GM12872 (cell line): ENCODE results near the gene GIT1.

ENCODE experiments used
- TF ChIP-seq, protein P1 (sequence below): IDR thresholded peaks from 3 replicates; pipeline ENCODE4 v1.5.1; 2011; ENCODE audit warnings: low read depth, mild to moderate bottlenecking, low read length, moderate library complexity; ENCODE audit not compliant: insufficient read depth

GIT1 gene

DNA sequence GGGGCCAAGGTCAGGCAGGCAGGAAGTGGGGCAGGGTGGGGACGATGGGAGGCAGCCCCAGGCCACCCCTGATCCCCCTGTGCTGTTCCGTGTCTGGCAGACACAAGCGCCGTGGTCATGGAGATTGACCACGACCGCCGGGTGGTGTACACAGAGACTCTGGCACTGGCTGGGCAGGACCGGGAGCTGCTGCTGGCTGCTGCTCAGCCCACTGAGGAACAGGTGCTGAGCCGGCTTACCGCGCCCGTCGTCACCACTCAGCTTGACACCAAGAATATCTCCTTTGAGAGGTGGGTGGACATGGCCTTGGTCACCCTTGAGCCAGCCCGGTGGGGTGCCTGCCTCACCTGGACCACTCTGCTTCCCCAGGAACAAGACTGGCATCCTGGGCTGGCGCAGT, 19.5 kb upstream of the GIT1 start:
- TF ChIP-seq, protein P1, sequence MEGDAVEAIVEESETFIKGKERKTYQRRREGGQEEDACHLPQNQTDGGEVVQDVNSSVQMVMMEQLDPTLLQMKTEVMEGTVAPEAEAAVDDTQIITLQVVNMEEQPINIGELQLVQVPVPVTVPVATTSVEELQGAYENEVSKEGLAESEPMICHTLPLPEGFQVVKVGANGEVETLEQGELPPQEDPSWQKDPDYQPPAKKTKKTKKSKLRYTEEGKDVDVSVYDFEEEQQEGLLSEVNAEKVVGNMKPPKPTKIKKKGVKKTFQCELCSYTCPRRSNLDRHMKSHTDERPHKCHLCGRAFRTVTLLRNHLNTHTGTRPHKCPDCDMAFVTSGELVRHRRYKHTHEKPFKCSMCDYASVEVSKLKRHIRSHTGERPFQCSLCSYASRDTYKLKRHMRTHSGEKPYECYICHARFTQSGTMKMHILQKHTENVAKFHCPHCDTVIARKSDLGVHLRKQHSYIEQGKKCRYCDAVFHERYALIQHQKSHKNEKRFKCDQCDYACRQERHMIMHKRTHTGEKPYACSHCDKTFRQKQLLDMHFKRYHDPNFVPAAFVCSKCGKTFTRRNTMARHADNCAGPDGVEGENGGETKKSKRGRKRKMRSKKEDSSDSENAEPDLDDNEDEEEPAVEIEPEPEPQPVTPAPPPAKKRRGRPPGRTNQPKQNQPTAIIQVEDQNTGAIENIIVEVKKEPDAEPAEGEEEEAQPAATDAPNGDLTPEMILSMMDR: no peak

DNA sequence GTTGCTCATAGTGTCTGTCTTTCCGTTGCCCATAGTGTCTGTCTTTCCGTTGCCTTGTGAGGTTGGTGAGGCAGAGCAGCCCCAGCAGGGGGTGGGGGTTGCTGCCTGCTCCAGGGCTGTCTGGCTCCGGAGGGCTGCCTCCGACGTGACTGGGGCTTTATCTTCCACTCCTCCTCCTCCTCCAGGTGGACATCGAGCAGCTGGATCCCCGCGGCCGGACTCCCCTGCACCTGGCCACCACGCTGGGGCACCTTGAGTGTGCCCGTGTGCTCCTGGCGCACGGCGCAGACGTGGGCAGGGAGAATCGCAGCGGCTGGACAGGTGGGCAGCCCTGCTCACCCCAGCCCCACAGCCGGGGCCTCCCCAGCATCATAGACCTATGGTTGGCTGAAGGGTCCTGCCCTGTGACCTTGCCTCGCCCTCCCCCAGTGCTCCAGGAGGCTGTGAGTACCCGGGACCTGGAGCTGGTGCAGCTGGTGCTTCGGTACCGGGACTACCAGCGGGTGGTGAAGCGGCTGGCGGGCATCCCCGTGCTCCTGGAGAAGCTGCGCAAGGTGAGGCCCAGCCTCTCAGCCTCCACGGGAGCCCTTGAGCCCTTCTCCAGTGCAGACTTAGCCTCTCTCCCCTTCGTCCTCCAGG, 18.2 kb upstream of the GIT1 start:
- TF ChIP-seq, protein P1: no peak

DNA sequence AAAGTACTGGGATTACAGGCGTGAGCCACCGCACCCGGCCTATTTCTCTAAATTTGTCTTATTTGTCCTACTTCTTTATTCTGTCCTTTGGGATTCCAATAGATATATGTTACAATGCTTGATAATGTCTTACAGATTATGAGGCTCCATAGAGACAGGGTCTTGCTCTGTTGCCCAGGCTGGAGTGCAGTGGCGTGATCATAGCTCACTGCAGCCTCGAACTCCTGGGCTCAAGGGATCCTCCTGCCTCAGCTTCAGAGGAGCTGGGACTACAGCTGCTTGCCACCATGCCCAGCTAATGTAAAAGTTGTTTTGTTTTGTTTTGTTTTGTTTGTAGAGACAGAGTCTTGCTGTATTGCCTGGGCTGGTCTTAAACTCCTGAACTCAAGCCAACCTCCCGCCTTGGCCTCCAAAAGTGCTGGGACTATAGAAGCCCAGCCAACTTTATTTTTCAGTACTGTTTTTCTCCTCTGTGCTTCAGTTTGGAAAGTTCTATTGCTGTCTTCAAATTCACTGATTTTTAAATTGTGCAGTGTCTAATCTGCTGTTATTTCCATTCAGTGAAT, 13.7 kb upstream of the GIT1 start:
- TF ChIP-seq, protein P1: no peak

DNA sequence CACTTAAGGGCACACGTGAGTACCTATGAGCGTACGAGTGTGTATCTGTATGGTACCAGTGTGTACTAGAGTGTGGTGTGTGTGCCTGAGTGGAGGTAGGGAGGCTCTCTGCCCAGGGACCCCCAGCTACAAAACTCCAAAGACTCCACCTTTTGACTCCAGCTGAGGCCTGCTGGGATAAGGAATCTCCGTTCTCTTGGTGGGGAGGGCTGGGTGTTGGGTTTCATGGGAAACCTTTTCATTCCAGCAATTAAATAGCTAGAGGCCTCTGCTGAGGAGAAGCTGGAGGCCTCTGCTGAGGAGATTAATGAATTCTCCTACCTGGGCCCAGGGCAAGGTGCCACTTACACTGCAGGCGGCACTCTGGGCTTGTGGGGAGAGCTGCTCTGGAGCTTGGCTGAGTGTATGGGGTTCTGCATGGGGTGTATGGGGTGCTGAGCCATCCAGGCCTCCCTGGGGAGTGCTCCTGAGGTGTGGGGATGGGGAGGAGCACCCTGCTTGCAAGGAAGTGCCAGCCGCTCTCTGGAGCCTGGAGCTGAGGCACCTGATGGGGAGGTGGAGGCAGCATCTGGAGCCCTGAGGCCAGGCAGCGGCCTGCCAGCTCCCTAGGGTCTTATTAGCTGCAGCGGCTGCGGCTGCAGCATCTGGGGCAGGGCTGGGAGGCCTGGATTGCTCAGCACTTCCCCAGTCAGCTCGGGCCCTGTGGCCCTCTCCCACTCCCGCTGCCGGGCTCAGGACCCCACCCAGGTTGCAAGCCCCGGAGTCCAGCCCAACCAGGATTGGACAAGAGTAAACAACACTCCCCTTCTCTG, 8.1 kb upstream of the GIT1 start:
- TF ChIP-seq, protein P1: no peak

DNA sequence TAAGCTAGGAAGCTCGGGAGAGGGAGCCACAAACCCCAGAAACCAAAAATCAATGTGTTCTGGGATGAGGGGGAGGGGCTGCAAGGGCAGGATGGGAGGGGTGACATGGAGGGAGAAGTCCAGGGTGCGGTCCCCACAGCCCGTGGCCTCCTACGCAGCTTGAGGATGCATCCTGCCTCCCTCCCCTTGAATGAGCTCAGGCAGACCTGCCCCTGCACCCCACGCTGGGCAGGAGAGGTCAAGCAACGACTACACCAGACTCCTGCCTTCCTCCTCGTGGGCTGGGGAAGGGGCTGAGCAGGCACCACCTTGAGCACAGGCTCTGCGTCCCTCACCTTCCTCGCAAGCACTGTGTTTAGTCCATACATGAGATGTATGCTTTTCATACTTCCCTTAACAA, 7.4 kb upstream of the GIT1 start:
- TF ChIP-seq, protein P1: no peak

DNA sequence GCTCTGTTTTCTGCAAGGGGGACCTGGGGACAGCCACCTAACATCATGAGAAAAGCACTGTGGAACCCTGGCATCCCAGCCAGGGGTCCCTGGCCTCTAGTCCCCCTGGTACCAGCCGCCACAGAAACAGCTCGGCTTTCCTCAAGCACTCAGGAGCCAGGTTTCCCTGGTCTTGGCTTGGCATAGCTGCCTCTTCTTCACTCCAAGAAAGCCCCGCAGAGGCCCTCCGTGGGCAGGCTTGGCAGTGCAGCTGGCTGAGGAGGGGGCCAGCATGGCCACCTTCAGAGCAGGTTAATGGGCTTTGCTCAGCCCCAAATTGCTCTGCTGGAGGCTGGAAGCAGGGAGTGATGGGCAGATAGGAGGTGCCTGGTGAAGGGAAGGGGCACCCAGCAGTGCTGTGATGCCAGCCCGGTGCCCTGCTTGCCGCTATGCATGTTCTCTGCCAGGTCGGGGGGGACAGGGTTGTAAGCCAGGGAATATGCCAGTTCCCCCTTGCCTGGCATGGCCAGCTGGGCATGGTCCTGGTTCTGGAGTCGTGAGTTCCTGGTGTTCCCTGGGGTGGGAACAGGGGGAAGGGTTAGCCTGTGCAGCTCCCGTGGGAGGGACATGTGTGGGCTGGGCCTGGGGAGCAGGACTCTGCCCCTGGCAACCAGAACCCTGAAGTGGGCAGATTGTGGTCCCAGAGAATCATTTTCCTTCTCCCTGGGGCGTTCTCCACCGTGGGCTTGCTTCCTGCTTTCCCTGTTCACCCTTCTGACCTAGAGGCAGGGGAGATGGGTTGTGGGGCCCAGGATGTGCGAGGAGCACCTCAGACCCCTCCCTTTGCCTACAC, 6.7 kb upstream of the GIT1 start:
- TF ChIP-seq, protein P1: no peak
